ENCODE results near the gene DENR. TPM values are rescaled to one million over a fixed set of nuclear protein-coding genes. Genes with fewer than 3 reads are reported as not detected.

Gene DENR
- total and polyA plus RNA-seq, 2 of the 13 experiments (the other 11 are each of a cell fraction or from before 2014, with no cell fraction given): 30.0 to 59.1 TPM

DNA sequence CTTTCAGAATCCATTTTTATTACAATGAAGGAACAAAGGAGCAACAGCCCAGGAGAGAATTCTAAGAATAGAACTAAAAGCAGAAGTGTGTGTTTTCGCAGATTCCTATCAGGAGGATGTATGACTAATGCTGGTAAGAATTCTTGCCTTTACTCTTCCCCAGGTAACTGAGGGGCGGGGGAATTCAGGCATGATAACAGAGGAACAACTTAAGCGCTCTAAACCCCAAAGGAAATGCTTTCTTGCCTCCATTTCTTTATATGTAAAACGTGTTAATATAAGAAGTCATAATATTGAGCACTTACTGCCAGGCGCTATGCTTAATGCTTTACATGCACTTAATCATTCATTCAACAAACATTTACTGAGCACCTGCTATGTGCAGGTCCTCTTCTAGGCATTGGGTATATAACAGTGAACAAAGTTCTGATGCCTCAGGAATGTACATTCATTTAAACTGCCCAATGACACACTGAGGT is 26.5 kb upstream of the DENR start (continued):
- TF ChIP-seq ZNF256 (CRISPR knock-in tag; conservative IDR thresholded peaks at IDR 0.05) (no peak), SSRP1 (CRISPR knock-in tag; IDR thresholded peaks at IDR 0.05) (no peak), GATAD1 (CRISPR knock-in tag; IDR thresholded peaks at IDR 0.05) (no peak), ZFP36L1 (CRISPR knock-in tag; IDR thresholded peaks at IDR 0.05) (no peak), ZNF713 (CRISPR knock-in tag; IDR thresholded peaks at IDR 0.05) (no peak), ZNF446 (CRISPR knock-in tag; IDR thresholded peaks at IDR 0.05) (no peak), HOXA5 (CRISPR knock-in tag; IDR thresholded peaks at IDR 0.05) (no peak), ZNF777 (CRISPR knock-in tag; IDR thresholded peaks at IDR 0.05) (no peak), ZFAT (CRISPR knock-in tag; conservative IDR thresholded peaks at IDR 0.05) (no peak), ZBTB44 (CRISPR knock-in tag; IDR thresholded peaks at IDR 0.05) (no peak), ARID2 (CRISPR knock-in tag; IDR thresholded peaks at IDR 0.05; ENCODE audit: borderline replicate concordance) (no peak)
- TF ChIP-seq, protein P1, sequence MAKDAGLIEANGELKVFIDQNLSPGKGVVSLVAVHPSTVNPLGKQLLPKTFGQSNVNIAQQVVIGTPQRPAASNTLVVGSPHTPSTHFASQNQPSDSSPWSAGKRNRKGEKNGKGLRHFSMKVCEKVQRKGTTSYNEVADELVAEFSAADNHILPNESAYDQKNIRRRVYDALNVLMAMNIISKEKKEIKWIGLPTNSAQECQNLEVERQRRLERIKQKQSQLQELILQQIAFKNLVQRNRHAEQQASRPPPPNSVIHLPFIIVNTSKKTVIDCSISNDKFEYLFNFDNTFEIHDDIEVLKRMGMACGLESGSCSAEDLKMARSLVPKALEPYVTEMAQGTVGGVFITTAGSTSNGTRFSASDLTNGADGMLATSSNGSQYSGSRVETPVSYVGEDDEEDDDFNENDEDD (CRISPR knock-in tag; IDR thresholded peaks at IDR 0.05; ENCODE audit: borderline replicate concordance): no peak
- TF ChIP-seq, protein P2, sequence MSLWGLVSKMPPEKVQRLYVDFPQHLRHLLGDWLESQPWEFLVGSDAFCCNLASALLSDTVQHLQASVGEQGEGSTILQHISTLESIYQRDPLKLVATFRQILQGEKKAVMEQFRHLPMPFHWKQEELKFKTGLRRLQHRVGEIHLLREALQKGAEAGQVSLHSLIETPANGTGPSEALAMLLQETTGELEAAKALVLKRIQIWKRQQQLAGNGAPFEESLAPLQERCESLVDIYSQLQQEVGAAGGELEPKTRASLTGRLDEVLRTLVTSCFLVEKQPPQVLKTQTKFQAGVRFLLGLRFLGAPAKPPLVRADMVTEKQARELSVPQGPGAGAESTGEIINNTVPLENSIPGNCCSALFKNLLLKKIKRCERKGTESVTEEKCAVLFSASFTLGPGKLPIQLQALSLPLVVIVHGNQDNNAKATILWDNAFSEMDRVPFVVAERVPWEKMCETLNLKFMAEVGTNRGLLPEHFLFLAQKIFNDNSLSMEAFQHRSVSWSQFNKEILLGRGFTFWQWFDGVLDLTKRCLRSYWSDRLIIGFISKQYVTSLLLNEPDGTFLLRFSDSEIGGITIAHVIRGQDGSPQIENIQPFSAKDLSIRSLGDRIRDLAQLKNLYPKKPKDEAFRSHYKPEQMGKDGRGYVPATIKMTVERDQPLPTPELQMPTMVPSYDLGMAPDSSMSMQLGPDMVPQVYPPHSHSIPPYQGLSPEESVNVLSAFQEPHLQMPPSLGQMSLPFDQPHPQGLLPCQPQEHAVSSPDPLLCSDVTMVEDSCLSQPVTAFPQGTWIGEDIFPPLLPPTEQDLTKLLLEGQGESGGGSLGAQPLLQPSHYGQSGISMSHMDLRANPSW (CRISPR knock-in tag; IDR thresholded peaks at IDR 0.05; ENCODE audit: borderline replicate concordance): no peak
- TF ChIP-seq, protein P3, sequence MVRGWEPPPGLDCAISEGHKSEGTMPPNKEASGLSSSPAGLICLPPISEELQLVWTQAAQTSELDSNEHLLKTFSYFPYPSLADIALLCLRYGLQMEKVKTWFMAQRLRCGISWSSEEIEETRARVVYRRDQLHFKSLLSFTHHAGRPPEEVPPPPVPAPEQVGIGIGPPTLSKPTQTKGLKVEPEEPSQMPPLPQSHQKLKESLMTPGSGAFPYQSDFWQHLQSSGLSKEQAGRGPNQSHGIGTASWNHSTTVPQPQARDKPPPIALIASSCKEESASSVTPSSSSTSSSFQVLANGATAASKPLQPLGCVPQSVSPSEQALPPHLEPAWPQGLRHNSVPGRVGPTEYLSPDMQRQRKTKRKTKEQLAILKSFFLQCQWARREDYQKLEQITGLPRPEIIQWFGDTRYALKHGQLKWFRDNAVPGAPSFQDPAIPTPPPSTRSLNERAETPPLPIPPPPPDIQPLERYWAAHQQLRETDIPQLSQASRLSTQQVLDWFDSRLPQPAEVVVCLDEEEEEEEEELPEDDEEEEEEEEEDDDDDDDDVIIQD (CRISPR knock-in tag; IDR thresholded peaks at IDR 0.05; ENCODE audit: low read depth): no peak; the same call in 1 of the 2 replicates
- TF ChIP-seq, protein P4, sequence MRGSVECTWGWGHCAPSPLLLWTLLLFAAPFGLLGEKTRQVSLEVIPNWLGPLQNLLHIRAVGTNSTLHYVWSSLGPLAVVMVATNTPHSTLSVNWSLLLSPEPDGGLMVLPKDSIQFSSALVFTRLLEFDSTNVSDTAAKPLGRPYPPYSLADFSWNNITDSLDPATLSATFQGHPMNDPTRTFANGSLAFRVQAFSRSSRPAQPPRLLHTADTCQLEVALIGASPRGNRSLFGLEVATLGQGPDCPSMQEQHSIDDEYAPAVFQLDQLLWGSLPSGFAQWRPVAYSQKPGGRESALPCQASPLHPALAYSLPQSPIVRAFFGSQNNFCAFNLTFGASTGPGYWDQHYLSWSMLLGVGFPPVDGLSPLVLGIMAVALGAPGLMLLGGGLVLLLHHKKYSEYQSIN (CRISPR knock-in tag; IDR thresholded peaks at IDR 0.05; ENCODE audit: borderline replicate concordance): no peak
- TF ChIP-seq, protein P5, sequence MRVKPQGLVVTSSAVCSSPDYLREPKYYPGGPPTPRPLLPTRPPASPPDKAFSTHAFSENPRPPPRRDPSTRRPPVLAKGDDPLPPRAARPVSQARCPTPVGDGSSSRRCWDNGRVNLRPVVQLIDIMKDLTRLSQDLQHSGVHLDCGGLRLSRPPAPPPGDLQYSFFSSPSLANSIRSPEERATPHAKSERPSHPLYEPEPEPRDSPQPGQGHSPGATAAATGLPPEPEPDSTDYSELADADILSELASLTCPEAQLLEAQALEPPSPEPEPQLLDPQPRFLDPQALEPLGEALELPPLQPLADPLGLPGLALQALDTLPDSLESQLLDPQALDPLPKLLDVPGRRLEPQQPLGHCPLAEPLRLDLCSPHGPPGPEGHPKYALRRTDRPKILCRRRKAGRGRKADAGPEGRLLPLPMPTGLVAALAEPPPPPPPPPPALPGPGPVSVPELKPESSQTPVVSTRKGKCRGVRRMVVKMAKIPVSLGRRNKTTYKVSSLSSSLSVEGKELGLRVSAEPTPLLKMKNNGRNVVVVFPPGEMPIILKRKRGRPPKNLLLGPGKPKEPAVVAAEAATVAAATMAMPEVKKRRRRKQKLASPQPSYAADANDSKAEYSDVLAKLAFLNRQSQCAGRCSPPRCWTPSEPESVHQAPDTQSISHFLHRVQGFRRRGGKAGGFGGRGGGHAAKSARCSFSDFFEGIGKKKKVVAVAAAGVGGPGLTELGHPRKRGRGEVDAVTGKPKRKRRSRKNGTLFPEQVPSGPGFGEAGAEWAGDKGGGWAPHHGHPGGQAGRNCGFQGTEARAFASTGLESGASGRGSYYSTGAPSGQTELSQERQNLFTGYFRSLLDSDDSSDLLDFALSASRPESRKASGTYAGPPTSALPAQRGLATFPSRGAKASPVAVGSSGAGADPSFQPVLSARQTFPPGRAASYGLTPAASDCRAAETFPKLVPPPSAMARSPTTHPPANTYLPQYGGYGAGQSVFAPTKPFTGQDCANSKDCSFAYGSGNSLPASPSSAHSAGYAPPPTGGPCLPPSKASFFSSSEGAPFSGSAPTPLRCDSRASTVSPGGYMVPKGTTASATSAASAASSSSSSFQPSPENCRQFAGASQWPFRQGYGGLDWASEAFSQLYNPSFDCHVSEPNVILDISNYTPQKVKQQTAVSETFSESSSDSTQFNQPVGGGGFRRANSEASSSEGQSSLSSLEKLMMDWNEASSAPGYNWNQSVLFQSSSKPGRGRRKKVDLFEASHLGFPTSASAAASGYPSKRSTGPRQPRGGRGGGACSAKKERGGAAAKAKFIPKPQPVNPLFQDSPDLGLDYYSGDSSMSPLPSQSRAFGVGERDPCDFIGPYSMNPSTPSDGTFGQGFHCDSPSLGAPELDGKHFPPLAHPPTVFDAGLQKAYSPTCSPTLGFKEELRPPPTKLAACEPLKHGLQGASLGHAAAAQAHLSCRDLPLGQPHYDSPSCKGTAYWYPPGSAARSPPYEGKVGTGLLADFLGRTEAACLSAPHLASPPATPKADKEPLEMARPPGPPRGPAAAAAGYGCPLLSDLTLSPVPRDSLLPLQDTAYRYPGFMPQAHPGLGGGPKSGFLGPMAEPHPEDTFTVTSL (CRISPR knock-in tag; IDR thresholded peaks at IDR 0.05; ENCODE audit: borderline replicate concordance): peak; percentile 60; the same call in 1 of the 2 replicates
